Renal cortex interstitium (tissue), 11 donors: ENCODE data around the gene WDFY4. TPM values are rescaled to one million over a fixed set of nuclear protein-coding genes. Genes with fewer than 3 reads are reported as not detected.

Experiments used
- DNase-seq, 11 donors: peaks; one replicate each; pipeline ENCODE4 v3.0.0-alpha.2; 2013; ENCODE audit warnings: low read depth in 9 of 11, low spot score in 4 of 11; ENCODE audit errors: extremely low read depth in 1 of 11
- polyA plus RNA-seq, 3 donors: library from polyadenylated mRNA; unstranded; fragments of 120-200 nt; gene quantifications; one replicate each; pipeline ENCODE4 v1.2.1, GENCODE V29; 2013; ENCODE audit not compliant: insufficient read length in 3 of 3

The WDFY4 gene
- polyA plus RNA-seq, 3 donors = 0.67 to 3.2 (median 2.8) TPM

- DNase-seq = peak in 8 of 11 donors; percentile 36 to 74 (median 59)
Measured at GRCh38 chr10:49009199-49009979, 324.7 kb downstream of the WDFY4 start.

GRCh38 chr10:49010295-49010694 lies 325.6 kb downstream of the WDFY4 start:
- DNase-seq = no peak

GRCh38 chr10:49010865-49011264 lies 326.2 kb downstream of the WDFY4 start:
- DNase-seq = no peak

- no peak for DNase-seq
Measured at GRCh38 chr10:49011756-49012155, 327.1 kb downstream of the WDFY4 start.

GRCh38 chr10:49012603-49013002 lies 327.9 kb downstream of the WDFY4 start:
- DNase-seq = no peak

GRCh38 chr10:49015700-49016099 lies 331.0 kb downstream of the WDFY4 start:
- DNase-seq = no peak

- no peak for DNase-seq
Measured at GRCh38 chr10:49021685-49022084, 337.0 kb downstream of the WDFY4 start.

- no peak for DNase-seq
Measured at GRCh38 chr10:49023071-49023470, 338.4 kb downstream of the WDFY4 start.

GRCh38 chr10:49023752-49024151 lies 339.1 kb downstream of the WDFY4 start:
- peak in 1 of 11 donors; percentile 19 for DNase-seq

GRCh38 chr10:49024484-49024883 lies 339.8 kb downstream of the WDFY4 start:
- no peak for DNase-seq

GRCh38 chr10:49025347-49025983 lies 340.8 kb downstream of the WDFY4 start:
- DNase-seq = no peak

GRCh38 chr10:49028639-49029038 lies 344.0 kb downstream of the WDFY4 start:
- no peak for DNase-seq

- DNase-seq = no peak
Measured at GRCh38 chr10:49029666-49030065, 345.0 kb downstream of the WDFY4 start.

Other genes with a start within 250 kb of the WDFY4 start
- 1 to 10 TPM; 1.2 to 1.8 (median 1.3) TPM for gene ARHGAP22, start 79.8 kb upstream of the WDFY4 start, polyA plus RNA-seq